ENCODE measurements around the gene ACTL7A. TPM values are rescaled to one million over a fixed set of nuclear protein-coding genes. Genes with fewer than 3 reads are reported as not detected.

ACTL7A gene, protein sequence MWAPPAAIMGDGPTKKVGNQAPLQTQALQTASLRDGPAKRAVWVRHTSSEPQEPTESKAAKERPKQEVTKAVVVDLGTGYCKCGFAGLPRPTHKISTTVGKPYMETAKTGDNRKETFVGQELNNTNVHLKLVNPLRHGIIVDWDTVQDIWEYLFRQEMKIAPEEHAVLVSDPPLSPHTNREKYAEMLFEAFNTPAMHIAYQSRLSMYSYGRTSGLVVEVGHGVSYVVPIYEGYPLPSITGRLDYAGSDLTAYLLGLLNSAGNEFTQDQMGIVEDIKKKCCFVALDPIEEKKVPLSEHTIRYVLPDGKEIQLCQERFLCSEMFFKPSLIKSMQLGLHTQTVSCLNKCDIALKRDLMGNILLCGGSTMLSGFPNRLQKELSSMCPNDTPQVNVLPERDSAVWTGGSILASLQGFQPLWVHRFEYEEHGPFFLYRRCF
- total RNA-seq (2022) (not detected in 2 replicates), Bru-seq, nascent RNA (not detected), BruChase-seq, experiment 1, labeled RNA remaining after a 6-hour chase (not detected), BruChase-seq, experiment 2, labeled RNA remaining after a 2-hour chase (not detected)
- long read RNA-seq = 0 reads

DNA sequence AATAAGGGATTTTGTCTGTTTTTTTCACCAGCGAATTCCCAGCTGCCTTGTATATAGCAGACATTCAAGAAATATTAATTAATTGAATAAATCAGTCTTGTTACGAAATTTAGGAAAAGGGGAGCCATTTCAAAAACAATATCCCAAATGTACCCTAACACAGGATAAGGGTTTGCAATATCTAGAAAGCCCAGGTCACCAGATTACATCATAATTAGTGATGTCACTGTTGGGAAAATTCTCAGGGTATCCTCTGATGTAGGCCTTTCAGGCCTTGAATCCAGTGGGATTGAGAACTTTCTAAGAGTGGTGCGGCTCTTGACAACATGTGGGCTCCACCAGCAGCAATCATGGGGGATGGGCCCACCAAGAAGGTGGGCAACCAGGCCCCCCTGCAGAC lies at the start of gene ACTL7A:
ACTL7A (plus strand) TSS at position 270 of the 400 bp plus-strand sequence; CDS start at position 327, 57 bp downstream.
- CTCF ChIA-PET = no interaction called here
- no peaks in the 10 kb centered on the region for H3K27me3 Mint-ChIP-seq (ENCODE audit: unreplicated experiment)
- no TSS peak for BruUV-seq (replicated peaks)
- H3K4me3 Mint-ChIP-seq (ENCODE audit: low read depth, unreplicated experiment) = no peak within 1 kb of the TSS
- TF ChIP-seq, protein P1, sequence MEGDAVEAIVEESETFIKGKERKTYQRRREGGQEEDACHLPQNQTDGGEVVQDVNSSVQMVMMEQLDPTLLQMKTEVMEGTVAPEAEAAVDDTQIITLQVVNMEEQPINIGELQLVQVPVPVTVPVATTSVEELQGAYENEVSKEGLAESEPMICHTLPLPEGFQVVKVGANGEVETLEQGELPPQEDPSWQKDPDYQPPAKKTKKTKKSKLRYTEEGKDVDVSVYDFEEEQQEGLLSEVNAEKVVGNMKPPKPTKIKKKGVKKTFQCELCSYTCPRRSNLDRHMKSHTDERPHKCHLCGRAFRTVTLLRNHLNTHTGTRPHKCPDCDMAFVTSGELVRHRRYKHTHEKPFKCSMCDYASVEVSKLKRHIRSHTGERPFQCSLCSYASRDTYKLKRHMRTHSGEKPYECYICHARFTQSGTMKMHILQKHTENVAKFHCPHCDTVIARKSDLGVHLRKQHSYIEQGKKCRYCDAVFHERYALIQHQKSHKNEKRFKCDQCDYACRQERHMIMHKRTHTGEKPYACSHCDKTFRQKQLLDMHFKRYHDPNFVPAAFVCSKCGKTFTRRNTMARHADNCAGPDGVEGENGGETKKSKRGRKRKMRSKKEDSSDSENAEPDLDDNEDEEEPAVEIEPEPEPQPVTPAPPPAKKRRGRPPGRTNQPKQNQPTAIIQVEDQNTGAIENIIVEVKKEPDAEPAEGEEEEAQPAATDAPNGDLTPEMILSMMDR (IDR thresholded peaks at IDR 0.05; ENCODE audit: unreplicated experiment) = no peak
- H3K4me1 Mint-ChIP-seq (ENCODE audit: low read depth, unreplicated experiment) = no peaks in the 10 kb centered on the region
- no peaks in the 10 kb centered on the region for H3K9me3 Mint-ChIP-seq (ENCODE audit: low read depth, unreplicated experiment)
- intact Hi-C loops (cut with micrococcal nuclease; ENCODE audit: unreplicated experiment) = no loop called here
- H3K36me3 Mint-ChIP-seq (ENCODE audit: insufficient read depth, unreplicated experiment) = no peaks in the 10 kb centered on the region
- no peak for DNase-seq
- no peak within 1 kb of the TSS for H3K27ac Mint-ChIP-seq (ENCODE audit: unreplicated experiment)

DNA sequence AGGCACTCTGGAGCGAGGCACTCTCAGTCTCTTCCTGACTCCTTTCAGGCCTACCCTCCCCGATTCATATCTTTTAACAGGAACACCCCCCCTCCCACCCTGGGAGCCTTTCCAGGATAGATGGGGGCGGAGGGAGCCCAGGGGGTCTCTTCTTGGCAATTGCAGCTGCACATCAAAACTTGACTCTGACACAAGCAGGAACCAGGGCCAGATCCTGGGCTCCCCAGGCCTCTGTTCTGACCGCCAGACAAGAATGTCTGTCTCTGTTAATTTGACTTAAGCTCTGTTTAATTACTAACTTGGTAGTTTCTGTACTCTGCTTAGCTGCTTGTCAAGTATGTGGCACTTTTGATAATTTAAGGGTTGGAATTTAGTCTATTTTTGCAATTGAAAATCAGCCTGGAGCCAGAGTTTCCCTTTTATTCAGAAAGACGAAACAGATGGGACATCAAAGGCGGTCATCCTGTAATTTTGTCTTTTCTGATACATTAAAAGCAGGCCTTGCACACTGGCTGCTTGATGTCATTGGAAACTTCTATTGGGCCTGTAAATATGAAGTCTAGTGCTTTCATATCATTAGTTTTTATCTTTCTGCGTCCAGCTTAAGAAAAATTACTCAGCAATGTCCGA lies 49.6 kb upstream of the ACTL7A start:
- intact Hi-C loops (cut with micrococcal nuclease; ENCODE audit: unreplicated experiment) = loop anchor here (1.0 to 5.0 kb wide), 2 partner anchors 35 to 245 kb away; no protein-coding TSS in a partner anchor
- CTCF ChIA-PET = no interaction called here
- no peak overlapping the region for H3K4me3 Mint-ChIP-seq (ENCODE audit: low read depth, unreplicated experiment)
- H3K27ac Mint-ChIP-seq (ENCODE audit: unreplicated experiment) = no peak overlapping the region
- no peak for DNase-seq
- peaks cover 38% of the 10 kb centered on the region for H3K27me3 Mint-ChIP-seq (ENCODE audit: unreplicated experiment)
- H3K4me1 Mint-ChIP-seq (ENCODE audit: low read depth, unreplicated experiment) = no peaks in the 10 kb centered on the region
- H3K9me3 Mint-ChIP-seq (ENCODE audit: low read depth, unreplicated experiment) = no peaks in the 10 kb centered on the region
- TF ChIP-seq, protein P1 (IDR thresholded peaks at IDR 0.05; ENCODE audit: unreplicated experiment) = no peak
- no TSS peak for BruUV-seq (replicated peaks)
- H3K36me3 Mint-ChIP-seq (ENCODE audit: insufficient read depth, unreplicated experiment) = no peaks in the 10 kb centered on the region

DNA sequence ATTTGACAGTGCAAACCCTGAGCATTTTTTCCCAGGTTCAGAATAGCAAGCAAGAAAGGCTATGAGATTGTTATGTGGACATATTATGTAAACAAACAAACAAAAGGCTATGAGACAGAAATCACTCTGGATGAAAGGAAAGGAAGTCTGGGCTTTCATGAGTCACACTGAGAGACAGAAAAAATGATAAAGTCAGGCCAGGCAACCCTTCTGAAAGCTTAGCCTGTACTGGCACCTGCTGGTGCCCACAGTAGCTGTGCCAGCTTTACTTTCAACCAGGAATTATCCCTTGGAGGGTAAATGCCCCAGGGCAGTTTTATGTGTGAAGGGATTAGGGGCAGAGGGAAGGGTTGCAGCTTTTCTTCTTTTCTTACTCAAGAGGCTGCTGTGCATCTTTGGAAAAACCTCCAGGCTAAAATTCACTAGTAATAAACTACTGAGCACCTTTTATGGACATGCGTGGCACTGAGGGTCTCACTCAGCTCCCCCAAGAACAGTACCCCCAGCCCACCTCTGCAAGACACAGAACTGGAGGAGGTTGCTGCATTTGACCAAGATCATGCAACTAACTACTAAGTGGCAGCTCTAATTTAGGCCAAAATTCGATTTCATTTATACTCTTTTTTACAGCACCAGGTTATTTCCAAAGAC lies 48.0 kb upstream of the ACTL7A start:
- TF ChIP-seq, protein P1 (IDR thresholded peaks at IDR 0.05; ENCODE audit: unreplicated experiment) = no peak
- CTCF ChIA-PET = interaction anchor here (0.6 to 1.2 kb wide), 4 partner anchors 34 to 1304 kb away, joined by 3 to 6 read pairs (median 4); no protein-coding TSS in a partner anchor
- no peaks in the 10 kb centered on the region for H3K4me1 Mint-ChIP-seq (ENCODE audit: low read depth, unreplicated experiment)
- intact Hi-C loops (cut with micrococcal nuclease; ENCODE audit: unreplicated experiment) = loop anchor here (1.0 to 5.0 kb wide), 2 partner anchors 37 to 247 kb away; no protein-coding TSS in a partner anchor
- peaks cover 26% of the 10 kb centered on the region for H3K27me3 Mint-ChIP-seq (ENCODE audit: unreplicated experiment)
- no peak overlapping the region for H3K4me3 Mint-ChIP-seq (ENCODE audit: low read depth, unreplicated experiment)
- BruUV-seq (replicated peaks) = no TSS peak
- no peaks in the 10 kb centered on the region for H3K9me3 Mint-ChIP-seq (ENCODE audit: low read depth, unreplicated experiment)
- H3K36me3 Mint-ChIP-seq (ENCODE audit: insufficient read depth, unreplicated experiment) = no peaks in the 10 kb centered on the region
- no peak overlapping the region for H3K27ac Mint-ChIP-seq (ENCODE audit: unreplicated experiment)
- DNase-seq = peak; percentile 50

DNA sequence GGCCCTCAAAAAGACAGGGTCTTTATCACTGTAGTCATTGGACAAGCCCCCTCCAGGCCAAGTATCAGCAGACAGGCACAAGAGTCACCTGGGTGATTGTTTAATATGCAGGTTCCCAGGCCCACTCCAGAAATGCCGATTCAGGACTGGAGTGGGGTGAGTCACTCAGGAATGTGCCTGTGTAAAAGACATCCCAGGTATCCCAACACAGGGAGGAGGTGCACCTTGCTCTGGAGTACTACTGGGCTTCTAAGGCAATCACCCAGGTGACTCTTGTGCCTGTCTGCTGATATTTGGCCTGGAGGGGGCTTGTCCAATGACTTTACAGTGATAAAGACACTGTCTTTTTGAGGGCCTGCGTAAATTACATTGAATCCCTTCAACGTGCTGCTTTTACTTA lies 46.9 kb upstream of the ACTL7A start:
- TF ChIP-seq, protein P1 (IDR thresholded peaks at IDR 0.05; ENCODE audit: unreplicated experiment) = no peak
- H3K4me3 Mint-ChIP-seq (ENCODE audit: low read depth, unreplicated experiment) = no peak overlapping the region
- no TSS peak for BruUV-seq (replicated peaks)
- no peaks in the 10 kb centered on the region for H3K4me1 Mint-ChIP-seq (ENCODE audit: low read depth, unreplicated experiment)
- H3K9me3 Mint-ChIP-seq (ENCODE audit: low read depth, unreplicated experiment) = no peaks in the 10 kb centered on the region
- H3K27ac Mint-ChIP-seq (ENCODE audit: unreplicated experiment) = no peak overlapping the region
- no peaks in the 10 kb centered on the region for H3K36me3 Mint-ChIP-seq (ENCODE audit: insufficient read depth, unreplicated experiment)
- H3K27me3 Mint-ChIP-seq (ENCODE audit: unreplicated experiment) = peaks cover 15% of the 10 kb centered on the region
- CTCF ChIA-PET = no interaction called here
- intact Hi-C loops (cut with micrococcal nuclease; ENCODE audit: unreplicated experiment) = no loop called here
- peak; percentile 8 for DNase-seq

Measured in Calu3 (cell line).